Testis (tissue), 2 donors: ENCODE measurements around the gene CKAP5.

Experiments
- POLR2A ChIP-seq: fragments of 450-650 bp; IDR thresholded peaks from one replicate; pipeline ENCODE4 v1.6.1; 2017; ENCODE audit warnings: antibody characterized with exemption, mild to moderate bottlenecking, moderate library complexity
- TF ChIP-seq, protein P1 (sequence below), 3 experiments: fragments of 450-650 bp in 2 of 3; fragments of 200-600 bp in 1 of 3; sonication (generic) in 1 of 3; IDR thresholded peaks; one replicate each; pipeline ENCODE4 v1.5.1; 2016 to 2019; ENCODE audit warnings: antibody characterized with exemption in 3 of 3, mild to moderate bottlenecking in 2 of 3, moderate library complexity in 1 of 3

DNA sequence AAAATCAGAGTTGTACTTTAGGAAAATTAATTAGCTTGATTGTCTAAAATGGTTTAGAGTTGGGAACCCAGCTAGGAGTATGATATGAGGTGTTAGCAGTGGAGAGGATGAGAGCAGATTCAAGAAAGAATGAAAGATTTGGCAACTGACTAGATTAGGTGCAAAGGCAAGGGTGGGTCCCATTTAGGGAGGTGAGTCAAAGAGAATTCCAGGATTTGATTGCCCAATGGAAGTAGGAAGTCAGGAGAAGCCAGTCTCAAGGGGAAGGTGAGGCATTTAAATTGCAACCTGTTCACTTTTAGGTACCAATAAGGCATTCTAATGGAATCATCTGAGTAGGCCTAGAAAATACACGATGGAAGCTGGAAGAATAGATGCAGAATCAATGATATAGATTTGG is 3.6 kb upstream of the CKAP5 start:
- TF ChIP-seq, protein P1, sequence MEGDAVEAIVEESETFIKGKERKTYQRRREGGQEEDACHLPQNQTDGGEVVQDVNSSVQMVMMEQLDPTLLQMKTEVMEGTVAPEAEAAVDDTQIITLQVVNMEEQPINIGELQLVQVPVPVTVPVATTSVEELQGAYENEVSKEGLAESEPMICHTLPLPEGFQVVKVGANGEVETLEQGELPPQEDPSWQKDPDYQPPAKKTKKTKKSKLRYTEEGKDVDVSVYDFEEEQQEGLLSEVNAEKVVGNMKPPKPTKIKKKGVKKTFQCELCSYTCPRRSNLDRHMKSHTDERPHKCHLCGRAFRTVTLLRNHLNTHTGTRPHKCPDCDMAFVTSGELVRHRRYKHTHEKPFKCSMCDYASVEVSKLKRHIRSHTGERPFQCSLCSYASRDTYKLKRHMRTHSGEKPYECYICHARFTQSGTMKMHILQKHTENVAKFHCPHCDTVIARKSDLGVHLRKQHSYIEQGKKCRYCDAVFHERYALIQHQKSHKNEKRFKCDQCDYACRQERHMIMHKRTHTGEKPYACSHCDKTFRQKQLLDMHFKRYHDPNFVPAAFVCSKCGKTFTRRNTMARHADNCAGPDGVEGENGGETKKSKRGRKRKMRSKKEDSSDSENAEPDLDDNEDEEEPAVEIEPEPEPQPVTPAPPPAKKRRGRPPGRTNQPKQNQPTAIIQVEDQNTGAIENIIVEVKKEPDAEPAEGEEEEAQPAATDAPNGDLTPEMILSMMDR (IDR thresholded peaks at IDR 0.05): no peak
- no peak for TF ChIP-seq POLR2A
